Ishikawa (cell line): Measurements from ENCODE around the gene RASA3.

Source experiments
- EP300 ChIP-seq: IDR thresholded peaks from 2 replicates; pipeline ENCODE4 v1.6.1; 2012; ENCODE audit warnings: borderline replicate concordance
- TCF12 ChIP-seq: IDR thresholded peaks from 2 replicates; pipeline ENCODE4 v1.6.1; 2012; ENCODE audit warnings: low read depth
- YY1 ChIP-seq: IDR thresholded peaks from 2 replicates; pipeline ENCODE4 v1.6.1; 2012; ENCODE audit warnings: low read depth
- TF ChIP-seq, protein P1 (sequence below): IDR thresholded peaks from 2 replicates; pipeline ENCODE4 v1.6.1; 2012; ENCODE audit warnings: low read depth, mild to moderate bottlenecking

DNA sequence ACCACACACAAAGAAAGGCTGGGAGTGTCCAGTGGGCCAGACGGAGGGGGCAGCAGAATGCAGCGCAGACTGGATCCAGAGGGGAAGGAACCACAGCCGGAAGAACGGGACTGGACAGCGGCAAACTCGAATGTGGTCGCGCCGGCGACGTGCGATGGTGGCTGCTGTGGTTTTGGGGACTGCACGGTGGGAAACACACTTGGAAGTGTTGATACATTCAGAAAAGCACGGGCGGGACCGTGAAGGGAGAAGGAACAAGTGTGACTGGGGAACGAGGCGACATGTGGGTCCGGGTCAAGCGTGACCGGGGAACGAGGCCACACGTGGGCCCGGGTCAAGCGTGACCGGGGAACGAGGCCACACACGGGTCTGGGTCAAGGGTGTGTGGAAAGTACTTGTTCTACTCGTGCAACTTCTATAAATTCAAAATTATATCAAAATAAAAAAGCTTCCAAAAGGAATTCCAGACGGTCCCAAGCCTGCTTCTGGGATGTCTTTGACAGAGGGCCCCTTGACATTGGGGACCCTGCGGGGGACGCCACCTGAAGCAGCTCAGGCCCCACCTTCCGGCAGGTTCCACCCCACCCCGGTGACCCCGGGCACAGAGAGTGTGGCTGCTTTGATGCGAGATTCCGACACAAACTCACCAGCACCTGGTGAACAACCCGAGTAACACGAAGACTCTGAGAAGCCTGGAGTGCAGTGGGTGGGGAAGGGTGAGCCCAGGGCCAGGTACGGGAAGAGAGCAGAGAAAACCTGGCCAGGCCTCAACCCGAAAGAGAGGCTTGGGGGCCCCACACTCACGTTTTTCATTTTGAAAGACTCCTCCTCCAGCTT is 133.4 kb downstream of the RASA3 start:
- TF ChIP-seq, protein P1, sequence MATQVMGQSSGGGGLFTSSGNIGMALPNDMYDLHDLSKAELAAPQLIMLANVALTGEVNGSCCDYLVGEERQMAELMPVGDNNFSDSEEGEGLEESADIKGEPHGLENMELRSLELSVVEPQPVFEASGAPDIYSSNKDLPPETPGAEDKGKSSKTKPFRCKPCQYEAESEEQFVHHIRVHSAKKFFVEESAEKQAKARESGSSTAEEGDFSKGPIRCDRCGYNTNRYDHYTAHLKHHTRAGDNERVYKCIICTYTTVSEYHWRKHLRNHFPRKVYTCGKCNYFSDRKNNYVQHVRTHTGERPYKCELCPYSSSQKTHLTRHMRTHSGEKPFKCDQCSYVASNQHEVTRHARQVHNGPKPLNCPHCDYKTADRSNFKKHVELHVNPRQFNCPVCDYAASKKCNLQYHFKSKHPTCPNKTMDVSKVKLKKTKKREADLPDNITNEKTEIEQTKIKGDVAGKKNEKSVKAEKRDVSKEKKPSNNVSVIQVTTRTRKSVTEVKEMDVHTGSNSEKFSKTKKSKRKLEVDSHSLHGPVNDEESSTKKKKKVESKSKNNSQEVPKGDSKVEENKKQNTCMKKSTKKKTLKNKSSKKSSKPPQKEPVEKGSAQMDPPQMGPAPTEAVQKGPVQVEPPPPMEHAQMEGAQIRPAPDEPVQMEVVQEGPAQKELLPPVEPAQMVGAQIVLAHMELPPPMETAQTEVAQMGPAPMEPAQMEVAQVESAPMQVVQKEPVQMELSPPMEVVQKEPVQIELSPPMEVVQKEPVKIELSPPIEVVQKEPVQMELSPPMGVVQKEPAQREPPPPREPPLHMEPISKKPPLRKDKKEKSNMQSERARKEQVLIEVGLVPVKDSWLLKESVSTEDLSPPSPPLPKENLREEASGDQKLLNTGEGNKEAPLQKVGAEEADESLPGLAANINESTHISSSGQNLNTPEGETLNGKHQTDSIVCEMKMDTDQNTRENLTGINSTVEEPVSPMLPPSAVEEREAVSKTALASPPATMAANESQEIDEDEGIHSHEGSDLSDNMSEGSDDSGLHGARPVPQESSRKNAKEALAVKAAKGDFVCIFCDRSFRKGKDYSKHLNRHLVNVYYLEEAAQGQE = no peak
- TF ChIP-seq TCF12 = no peak
- TF ChIP-seq YY1 = no peak
- no peak for TF ChIP-seq EP300
